GM18517 (cell line): ENCODE data around the gene RIMS4.

ENCODE experiments used
- ATAC-seq: cut with Tn5 transposase; IDR thresholded peaks from one replicate; pipeline ENCODE4 v1.9.1; 2021; ENCODE audit warnings: mild to moderate bottlenecking, moderate library complexity; ENCODE audit not compliant: unreplicated experiment

The RIMS4 gene

DNA sequence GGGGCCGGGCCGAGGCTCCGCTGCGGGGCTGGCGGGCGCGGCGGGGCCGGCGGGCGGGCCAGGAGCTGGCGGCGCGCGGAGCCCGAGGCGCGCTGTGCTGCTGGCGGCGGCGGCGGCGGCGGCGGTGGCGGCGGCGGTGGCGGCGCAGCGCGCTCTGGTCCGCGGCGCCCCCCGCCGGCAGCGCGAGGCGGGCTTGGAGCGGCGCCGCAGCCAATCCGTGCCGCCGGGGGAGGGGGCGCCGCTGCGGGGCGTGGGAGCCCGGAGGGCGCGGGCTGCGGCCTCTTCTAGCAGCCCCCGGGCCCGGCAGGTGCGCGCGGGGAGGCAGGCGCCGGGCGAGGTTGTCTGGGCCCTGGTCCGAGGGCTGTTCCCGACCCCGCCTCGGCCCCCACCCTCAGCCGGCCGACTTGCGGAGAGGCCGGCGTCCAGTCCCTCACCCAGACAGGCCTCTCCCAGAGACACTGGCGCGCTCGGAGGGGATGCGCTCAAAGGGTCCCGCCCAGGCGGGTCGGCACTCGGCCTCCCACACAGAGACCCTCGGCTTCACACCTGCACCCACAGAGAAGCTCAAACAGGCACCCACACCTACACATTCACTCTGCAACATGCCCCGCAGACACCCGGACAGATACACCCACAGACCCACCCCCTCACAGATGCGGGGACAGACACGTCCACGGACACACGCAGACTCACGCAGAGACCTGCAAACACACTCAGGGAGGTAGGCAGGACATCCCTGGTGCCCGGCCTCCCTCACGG, at the start of gene RIMS4:
Gene RIMS4 (minus strand): TSS at position 156 of the 759 bp plus-strand sequence. CDS start 275 bp downstream, outside the sequence.
- no peak for ATAC-seq

DNA sequence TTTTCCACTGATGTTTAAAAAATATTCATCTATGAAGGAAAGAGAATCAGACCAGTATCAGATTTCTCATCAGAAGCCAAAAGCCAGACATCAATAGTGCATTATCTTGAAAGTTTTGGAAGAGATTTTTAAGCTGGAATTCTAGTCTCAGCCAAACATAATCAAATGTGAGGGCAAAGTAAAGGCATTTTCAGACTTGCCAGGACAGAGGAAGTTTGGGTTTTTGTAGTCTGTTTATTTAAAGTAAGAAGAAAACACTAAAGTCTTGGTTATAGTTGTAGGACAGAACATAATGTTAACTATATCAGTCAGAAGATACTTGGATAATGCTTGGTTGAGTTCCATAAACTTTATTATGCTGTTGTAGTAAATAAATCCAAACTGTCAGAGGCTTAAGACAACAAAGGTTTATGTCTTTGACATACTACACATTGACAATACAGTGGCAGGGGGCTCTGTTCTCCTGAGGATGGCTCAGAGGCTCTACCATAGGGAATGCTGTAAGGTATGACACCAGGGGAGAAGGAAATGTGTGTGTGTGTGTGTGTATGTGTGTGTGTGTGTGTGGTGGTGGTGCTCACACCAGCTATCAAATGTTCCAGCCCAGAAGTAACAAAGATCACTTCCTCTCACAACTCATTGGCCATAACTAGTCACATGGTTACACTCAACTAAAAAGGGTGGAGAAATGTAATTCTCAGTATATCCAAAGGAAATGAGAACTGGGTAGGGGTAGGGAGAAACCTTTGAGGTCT, 48.4 kb upstream of the RIMS4 start:
- ATAC-seq: no peak

DNA sequence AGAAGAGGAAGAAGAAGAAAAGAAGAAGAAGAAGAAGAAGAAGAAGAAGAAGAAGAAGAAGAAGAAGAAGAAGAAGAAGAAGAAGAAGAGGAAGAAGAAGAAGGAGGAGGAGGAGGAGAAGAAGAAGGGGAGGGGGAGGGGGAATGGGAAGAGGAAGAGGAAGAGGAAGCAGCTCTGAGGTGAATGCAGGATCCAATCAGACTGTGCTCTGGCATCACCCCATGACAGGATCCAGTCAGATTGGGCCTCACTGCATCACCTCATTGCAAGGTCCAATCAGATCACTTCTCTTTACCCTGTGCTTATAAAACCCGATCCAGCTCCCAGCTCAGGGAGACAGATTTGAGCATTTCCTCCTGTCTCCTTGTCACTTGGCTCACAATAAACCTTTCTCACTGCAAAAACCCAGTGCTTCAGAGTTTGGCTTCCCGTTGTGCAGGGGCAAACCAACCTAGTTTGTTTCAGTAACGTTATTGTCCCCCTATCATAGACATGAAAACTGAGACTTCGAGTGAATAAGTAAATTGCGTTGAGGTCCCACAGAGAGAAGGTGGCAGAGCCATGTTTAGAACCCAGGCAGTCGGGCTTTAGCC, 46.6 kb upstream of the RIMS4 start:
- no peak for ATAC-seq

DNA sequence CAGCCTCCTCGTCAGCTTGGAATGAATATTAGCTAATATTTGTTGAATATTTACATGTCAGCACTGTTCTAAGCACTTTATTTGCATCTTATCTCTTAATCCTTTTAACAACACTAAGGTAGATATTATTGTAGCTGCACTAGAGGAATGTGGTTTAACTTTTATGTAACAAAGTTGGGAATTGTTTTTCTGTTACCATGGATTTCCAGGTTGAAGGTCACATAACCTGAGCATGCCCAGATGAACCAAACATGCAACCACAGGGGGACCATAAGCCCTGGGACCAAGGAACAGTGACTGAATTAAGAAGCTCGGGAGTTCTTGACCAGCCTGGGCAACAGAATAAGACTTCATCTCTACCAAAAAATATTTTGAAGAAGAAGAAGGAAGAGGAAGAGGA, 46.1 kb upstream of the RIMS4 start:
- no peak for ATAC-seq

DNA sequence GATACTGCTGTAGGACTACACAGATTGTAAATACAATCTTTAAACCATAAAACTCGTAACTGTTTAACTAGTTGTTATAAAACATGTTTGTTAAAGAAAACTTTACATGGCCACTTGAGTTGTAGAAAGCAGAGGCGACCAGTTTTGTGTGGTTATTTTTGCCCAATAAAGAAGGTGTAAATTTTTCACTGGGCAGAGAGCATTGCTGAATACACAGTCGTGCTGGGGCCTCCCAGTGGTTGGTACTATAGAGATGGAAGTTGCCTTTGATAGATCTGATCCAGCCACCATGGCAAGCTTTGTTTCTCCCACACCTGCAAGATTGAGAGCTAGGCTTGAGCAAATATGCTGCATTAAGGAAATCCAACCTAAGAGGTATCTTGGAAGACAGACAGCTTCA, 41.2 kb upstream of the RIMS4 start:
- no peak for ATAC-seq

DNA sequence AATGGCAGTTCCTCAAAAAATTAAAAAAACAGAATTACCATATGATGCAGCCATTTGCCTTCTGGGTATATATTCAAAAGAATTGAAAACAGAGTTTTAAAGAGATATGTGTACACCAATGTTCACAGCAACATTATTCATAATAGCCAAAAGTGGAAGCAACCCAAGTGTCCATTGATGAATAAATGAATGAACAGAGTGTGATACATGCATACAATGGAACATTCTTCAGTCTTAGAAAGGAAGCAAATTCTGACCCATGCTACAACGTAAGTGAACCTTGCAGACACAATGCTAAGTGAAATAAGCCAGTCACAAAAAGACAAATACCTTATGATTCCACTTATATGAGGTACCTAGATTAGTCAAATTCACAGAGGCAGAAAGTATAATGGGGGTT, 40.5 kb upstream of the RIMS4 start:
- no peak for ATAC-seq

DNA sequence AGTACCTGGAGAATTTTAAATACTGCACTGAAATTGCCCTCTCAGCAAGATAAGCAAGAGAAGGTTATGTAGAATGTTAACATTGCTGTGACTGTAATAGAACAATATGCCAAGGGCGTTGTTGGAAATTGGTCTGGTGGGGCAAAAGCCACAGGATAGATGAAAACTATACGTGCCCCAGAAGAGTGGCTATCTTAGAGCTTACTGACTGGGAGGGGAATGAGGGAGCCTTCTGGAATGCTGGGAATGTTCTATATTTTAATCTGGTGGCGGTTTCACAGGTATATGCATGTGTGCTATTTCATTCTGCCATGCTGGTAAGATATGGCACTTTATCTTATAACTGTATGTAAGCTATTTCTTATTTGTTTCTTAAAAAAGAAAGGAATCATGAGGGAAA, 39.9 kb upstream of the RIMS4 start:
- ATAC-seq: no peak

DNA sequence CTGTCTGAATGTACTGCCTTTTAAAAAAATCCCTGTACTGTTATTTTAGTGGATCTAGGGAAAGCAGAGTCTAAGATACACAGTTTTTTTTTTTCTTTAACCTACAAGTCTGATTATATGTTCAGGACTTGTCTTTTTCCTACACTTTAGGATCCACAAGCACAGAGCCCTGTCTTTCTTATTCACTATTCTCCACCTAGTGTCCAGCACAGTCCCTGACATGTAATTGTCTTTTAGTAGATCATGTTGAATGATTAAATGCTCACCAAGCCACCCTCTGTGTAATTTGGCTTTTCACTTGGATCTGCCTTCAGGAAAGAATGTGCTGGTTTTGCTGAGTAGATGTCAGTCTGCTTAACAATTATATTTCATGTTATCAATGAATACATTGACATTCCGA, 39.4 kb upstream of the RIMS4 start:
- ATAC-seq: no peak

DNA sequence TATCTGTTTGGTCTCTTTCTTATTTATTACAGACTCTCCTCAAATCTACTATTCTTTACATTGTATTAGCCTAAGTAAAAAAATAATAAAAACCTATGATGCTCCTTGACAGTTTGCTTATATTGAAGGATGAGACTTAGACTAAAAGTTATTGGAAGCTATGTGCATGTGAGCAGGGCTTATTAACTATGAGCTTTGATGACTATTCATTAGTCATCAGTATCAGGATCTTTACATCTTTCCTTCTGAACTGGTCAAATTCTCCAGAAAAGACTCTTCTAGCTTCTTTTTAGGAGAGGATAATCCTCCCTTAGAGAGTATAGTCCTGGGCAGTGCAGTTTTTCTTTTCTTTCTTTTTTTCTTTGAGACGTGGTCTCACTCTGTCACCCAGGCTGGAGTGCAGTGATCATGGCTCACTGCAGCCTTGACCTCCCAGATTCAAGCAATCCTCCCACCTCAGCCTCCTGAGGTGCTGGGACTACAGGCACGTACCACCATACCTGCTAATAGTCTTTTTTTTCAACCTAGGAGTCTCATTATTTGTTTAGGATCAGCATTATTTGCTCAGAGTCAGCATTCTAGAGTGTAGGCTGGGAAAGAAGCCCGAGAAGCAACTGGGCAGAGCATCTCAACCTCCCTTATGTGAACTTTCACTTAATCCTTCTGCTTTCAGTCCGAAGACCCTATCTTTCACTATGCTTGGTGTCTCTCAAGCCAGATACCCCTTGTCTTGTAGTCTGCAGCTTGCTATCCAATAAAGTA, 38.1 kb upstream of the RIMS4 start:
- ATAC-seq: no peak

DNA sequence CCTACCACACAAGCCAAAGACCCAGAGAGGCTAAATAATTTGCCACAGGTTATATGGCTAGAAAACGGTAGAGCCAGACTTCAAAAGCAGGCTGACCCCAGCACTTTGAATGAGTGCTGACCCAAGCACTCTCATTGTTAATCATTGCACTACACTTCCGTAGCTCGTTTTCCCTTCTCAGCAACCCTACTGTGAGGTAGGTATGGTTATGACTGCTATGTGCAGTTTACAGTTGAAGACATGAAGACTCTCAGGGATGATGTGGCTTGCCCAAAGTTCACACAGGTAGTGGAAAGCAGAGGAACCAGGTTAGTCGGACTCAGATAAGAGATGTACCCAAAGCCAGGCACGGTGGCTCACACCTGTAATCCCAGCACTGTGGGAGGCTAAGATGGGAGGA, 33.5 kb upstream of the RIMS4 start:
- ATAC-seq: no peak

DNA sequence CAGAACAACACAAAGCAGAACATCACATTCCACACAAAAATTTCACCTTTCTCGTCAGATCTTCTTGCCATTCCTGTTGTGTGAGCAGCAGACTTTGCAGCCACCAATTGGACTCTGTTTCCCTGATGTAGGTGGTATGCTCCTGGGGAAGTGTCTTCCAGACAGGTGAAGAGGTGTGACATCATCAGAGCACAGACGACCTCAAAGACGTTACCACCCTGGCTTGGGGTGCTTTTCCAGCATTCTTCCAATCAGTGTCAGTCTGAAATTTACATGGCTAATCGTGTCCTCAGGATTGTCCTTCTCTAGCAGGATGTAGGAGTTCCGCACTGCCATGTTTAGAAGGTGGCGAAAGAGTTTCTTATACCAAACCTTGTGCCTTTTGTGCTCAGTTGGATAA, 31.6 kb upstream of the RIMS4 start:
- no peak for ATAC-seq

DNA sequence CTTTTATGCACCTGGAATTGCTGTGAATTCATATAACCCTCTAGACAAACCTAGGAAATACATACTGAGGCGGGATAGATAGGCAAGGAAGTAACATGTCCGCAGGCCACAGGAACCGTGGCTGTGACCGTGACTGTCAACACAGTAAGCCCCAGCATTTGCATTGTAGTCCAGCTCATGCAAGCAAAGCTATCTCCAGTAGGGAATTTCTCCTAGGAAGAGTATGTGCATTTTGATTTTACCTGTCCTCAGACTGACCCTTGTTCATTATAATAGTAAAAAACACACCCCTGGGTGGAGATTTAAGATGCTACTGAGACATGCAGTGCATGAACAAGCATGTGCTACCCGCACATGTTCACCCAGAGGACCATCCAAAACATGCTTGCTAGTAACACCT, 30.5 kb upstream of the RIMS4 start:
- ATAC-seq: no peak

DNA sequence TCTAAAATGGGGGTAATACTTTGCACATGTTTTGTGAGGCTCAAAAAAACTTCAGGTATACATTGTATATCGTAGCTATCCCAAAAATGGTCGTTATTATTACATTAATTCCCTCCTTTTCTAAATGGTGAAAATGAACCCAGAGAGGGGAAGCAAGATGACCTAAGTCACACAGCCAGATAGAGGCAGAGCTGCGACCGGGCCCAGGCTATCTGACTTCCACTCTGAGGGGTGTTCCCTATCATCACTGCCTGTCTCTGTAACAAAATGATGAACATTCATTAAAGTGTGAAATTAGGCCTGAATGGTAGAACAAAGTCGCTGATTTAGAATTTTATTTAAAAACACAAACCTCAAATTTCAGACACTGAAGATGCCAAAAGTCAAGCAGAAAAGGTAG, 29.1 kb upstream of the RIMS4 start:
- no peak for ATAC-seq

DNA sequence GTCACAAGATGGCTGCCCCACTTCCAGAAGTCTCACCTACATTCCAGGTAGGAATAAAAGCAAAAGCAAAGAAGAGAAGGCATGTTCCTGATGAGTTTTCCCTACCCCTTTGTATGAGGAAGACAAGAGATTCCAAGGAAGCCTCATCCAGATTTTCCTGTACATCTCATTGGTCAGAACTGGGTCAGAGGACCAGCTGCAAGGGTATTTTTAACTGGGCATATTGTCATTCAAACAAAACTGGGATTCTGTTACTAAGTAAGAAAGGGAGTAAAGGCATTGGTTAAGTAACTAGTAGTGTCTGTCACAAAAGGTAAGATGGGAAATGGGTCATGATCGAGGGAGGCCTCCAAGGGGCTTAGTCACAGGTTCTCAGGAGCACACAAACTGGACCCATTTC, 28.2 kb upstream of the RIMS4 start:
- no peak for ATAC-seq

DNA sequence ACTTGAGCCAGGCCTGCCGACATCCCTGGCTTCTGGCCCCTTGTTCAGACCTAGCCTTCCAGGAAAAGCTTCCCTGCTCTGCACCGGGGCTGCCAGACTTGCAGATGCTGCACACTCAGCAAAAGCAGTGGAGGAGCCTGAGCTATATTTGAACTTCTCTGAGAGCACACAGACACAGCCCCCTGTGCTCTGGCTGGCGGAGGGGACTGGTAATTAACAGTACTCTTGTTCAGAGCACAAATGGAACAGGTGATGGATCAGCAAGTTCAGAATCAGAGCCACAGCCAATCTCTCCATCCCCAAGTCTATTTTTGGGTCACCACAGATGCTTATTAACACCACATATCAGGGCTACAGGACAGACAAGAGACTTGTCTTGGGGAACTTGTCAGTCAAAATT, 27.6 kb upstream of the RIMS4 start:
- no peak for ATAC-seq

DNA sequence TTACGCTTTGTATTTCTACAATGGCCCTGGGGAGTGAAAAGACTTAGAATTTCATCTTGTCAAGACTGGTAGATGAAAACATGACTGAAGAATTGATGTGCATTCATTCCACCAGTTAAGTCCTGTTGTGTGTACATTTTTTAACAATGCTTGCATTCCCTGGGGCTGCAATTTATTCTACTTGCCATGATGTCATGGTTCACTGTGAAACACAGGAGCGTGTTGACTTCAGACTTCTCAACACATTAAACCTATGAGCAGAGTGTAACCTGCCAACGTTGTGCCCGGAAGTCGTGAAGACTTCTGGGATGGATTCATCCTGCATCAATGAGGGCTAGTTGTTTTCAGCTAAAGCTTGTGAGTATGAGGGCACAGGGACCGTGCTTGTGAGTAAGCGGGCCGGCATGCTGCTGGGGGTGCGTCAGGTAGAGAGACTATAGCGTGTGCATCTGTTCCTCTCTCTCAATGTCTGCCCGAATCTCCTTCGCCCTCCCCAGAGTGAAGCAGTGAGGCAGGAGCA, 26.3 kb upstream of the RIMS4 start:
- no peak for ATAC-seq

DNA sequence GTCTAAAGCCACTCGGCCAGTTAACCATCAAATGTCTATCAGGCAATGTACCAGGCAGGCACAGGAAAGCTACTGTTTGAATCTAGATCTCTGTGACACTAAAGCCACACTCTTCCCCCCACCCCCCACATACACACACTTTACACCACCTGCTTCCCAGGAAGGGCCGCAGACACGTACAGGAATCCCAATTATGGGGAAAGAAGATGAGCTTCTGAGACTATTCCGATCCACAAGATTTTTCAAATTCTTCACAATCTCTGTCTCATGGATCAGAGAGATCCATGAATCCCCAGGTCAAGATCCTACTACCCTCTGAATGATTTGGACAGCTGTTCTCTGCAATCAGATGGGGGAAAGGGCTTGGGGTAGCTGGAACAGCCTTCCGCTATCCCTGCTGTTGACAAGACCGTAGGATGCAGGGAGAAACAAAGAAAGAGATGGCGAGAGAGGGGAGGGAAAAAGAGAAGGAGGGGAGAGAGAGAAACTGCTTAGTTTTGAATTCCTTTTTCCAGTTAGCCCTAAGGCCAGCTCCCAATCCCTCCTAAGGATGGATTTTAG, 25.4 kb upstream of the RIMS4 start:
- no peak for ATAC-seq

DNA sequence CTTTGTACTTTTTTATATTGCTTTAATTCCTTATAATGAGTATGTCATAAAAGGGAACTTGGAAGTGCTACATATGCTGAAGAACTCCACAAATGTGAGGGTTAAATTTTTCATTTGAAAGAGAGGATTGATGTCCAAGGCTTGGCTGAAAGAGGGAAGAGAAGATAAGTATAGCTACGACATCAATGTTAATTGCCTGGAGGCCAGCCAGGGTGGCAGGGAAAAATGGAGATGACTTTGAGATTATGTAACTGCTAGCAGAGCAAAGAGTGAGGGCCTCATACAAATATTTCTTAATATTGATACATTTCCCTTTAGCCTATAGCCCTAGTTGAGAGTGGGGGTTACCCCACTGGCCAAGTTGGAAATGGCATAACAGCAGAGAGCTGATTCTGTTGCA, 24.8 kb upstream of the RIMS4 start:
- ATAC-seq: no peak

DNA sequence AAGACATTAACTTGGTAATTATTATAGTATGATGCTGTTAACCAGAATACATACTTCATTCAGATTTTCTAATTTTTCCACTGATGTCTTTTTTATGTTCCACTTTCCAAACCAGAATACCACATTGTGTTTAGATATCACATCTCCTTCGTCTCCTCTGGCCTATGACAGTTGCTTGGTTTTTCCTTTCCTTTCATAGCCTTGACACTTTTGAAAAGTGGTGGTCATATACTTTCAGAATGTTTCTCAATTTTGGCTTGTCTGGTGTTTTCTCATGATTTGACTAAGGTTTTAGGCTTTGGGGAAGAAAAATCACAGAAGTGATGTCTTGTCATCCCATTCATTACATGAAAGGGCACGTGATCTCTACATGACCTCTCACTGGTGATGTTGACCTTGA, 24.3 kb upstream of the RIMS4 start:
- no peak for ATAC-seq

DNA sequence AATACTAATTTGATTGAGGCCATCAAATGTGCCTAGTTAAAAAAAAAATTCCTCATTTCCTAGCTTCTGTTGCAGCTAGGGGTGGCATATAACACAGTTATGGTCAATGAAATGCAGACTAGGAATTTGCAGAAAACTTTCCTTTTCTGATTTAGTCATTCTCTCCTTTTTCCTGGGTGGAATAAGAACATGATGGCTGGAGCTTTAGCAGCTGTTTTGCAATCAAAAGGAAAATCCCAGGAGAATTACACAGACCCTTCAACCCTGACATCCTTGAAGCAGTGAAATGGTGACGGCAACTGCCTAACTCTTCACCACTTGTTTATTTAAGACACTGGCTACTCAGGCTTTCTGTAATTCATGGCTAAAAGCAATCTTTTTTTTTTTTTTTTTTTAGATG, 23.1 kb upstream of the RIMS4 start:
- ATAC-seq: no peak

DNA sequence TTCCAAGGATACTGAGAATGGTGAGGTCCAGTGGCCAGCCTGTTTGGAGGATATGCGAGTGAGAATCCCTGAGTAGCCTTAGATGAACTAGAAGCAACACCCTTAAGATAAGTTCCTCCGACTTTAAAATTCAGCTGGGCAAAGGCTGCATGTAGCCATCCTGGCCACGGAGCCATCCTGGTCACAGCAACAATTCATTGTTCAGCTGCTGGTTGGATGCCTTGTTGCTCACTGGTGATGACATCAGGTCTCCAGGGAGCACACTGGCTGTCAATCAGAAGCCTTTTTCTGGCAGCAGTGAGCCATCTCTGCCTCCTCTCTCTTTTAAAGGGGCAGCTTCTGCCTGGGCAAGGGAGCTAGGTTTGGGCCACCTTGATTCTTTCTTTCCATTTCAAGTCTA, 22.4 kb upstream of the RIMS4 start:
- ATAC-seq: no peak
